Uterus (tissue), 2 donors: ENCODE measurements around the gene RGS2.

ENCODE experiments used
- POLR2A ChIP-seq, 2 donors: fragments of 450-650 bp; IDR thresholded peaks; one replicate each; pipeline ENCODE4 v1.6.1; 2016; ENCODE audit warnings: antibody characterized with exemption in 2 of 2, mild to moderate bottlenecking in 1 of 2, moderate library complexity in 1 of 2
- TF ChIP-seq, protein P1 (sequence below), 4 experiments: fragments of 200-600 bp in 2 of 4; fragments of 450-650 bp in 2 of 4; sonication (generic) in 2 of 4; IDR thresholded peaks; one replicate each; pipeline ENCODE4 v1.5.1; 2016 to 2019; ENCODE audit warnings: antibody characterized with exemption in 4 of 4, mild to moderate bottlenecking in 2 of 4, moderate library complexity in 1 of 4

DNA sequence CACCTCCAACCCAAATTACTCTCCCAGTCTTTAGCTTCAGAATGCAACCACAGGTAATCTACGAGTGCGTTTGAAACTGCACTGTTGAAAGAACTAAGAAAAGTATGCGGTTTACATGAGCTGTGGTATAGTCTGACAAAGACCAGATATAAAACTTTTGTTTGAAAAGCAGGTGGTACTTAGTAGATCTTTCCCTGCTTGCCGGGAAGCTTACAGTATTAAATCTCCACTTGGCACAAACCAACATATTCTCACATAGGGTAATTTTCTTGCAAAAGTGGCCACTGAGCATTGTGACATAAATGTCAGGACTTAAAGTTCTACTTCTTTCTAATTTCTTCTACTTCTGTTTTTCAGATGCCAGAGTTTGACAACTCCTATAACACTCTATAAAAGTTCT, 8.4 kb downstream of the RGS2 start:
- TF ChIP-seq, protein P1, sequence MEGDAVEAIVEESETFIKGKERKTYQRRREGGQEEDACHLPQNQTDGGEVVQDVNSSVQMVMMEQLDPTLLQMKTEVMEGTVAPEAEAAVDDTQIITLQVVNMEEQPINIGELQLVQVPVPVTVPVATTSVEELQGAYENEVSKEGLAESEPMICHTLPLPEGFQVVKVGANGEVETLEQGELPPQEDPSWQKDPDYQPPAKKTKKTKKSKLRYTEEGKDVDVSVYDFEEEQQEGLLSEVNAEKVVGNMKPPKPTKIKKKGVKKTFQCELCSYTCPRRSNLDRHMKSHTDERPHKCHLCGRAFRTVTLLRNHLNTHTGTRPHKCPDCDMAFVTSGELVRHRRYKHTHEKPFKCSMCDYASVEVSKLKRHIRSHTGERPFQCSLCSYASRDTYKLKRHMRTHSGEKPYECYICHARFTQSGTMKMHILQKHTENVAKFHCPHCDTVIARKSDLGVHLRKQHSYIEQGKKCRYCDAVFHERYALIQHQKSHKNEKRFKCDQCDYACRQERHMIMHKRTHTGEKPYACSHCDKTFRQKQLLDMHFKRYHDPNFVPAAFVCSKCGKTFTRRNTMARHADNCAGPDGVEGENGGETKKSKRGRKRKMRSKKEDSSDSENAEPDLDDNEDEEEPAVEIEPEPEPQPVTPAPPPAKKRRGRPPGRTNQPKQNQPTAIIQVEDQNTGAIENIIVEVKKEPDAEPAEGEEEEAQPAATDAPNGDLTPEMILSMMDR (IDR thresholded peaks at IDR 0.05), result no peak
- no peak for TF ChIP-seq POLR2A (IDR thresholded peaks at IDR 0.05)
